ENCODE results near the gene C1orf116. TPM values are rescaled to one million over a fixed set of nuclear protein-coding genes. Genes with fewer than 3 reads are reported as not detected.

C1orf116 gene
- total and polyA plus RNA-seq, 4 donors, result 0.27 to 0.79 (median 0.46) TPM

GRCh38 chr1:206982216-206982615 is 50.3 kb downstream of the C1orf116 start:
- DNase-seq (ENCODE audit: low spot score), result peak; percentile 76
- H3K36me3 ChIP-seq (ENCODE audit: control insufficient read depth in 4 of 4, insufficient read depth in 3 of 4, low read depth in 1 of 4, low read length in 3 of 4), result no peaks in the 10 kb centered on the region
- no peak overlapping the region for H3K4me3 ChIP-seq (ENCODE audit: low read depth in 1 of 3, low read length in 3 of 3)

GRCh38 chr1:206979379-206980043 is 53.0 kb downstream of the C1orf116 start:
- H3K9me3 ChIP-seq (ENCODE audit: control insufficient read depth in 4 of 4, low read length in 3 of 4), result no peaks in the 10 kb centered on the region
- H3K27me3 ChIP-seq (ENCODE audit: control insufficient read depth in 4 of 4, insufficient read depth in 4 of 4, low read length in 3 of 4), result no peaks in the 10 kb centered on the region
- no peaks in the 10 kb centered on the region for H3K4me1 ChIP-seq (ENCODE audit: control insufficient read depth in 4 of 4, insufficient read depth in 4 of 4, low read length in 3 of 4)
- no peak for DNase-seq (ENCODE audit: low spot score)
- no peaks in the 10 kb centered on the region for H3K36me3 ChIP-seq (ENCODE audit: control insufficient read depth in 4 of 4, insufficient read depth in 3 of 4, low read depth in 1 of 4, low read length in 3 of 4)
- no peak overlapping the region for H3K27ac ChIP-seq (ENCODE audit: low read depth in 1 of 2, low read length in 2 of 2)
- H3K4me3 ChIP-seq (ENCODE audit: low read depth in 1 of 3, low read length in 3 of 3), result no peak overlapping the region
- WGBS, result 55% methylated on average over 3 of the region's 3 CpGs
- no peak overlapping the region for H3K9ac ChIP-seq (ENCODE audit: low read depth in 1 of 2, low read length in 2 of 2)
- TF ChIP-seq TAF1 (conservative IDR thresholded peaks at IDR 0.05) (no peak), EGR1 (IDR thresholded peaks at IDR 0.05; ENCODE audit: low read depth in 2 of 2) (no peak), RAD21 (IDR thresholded peaks at IDR 0.05) (peak; percentile 94 to 98), ZBTB33 (IDR thresholded peaks at IDR 0.05) (no peak), YY1 (IDR thresholded peaks at IDR 0.05) (no peak), CTCF (IDR thresholded peaks at IDR 0.05; ENCODE audit: low read depth, low read length, missing input control) (peak; percentile 78), HNF4A (conservative IDR thresholded peaks at IDR 0.05) (no peak), GABPA (IDR thresholded peaks at IDR 0.05 in 1 of 2, conservative IDR thresholded peaks at IDR 0.05 in 1 of 2) (no peak)

More at GRCh38 chr1:206982216-206982615, 50.3 kb downstream of the C1orf116 start:
- no peaks in the 10 kb centered on the region for H3K9me3 ChIP-seq (ENCODE audit: control insufficient read depth in 4 of 4, low read length in 3 of 4)
- H3K27ac ChIP-seq (ENCODE audit: low read depth in 1 of 2, low read length in 2 of 2), result no peak overlapping the region
- no peak overlapping the region for H3K9ac ChIP-seq (ENCODE audit: low read depth in 1 of 2, low read length in 2 of 2)
- WGBS, result 19% methylated on average over 4 of the region's 4 CpGs
- H3K4me1 ChIP-seq (ENCODE audit: control insufficient read depth in 4 of 4, insufficient read depth in 4 of 4, low read length in 3 of 4), result no peaks in the 10 kb centered on the region
- TF ChIP-seq GABPA (IDR thresholded peaks at IDR 0.05 in 1 of 2, conservative IDR thresholded peaks at IDR 0.05 in 1 of 2) (no peak), RAD21 (IDR thresholded peaks at IDR 0.05) (peak; percentile 96), FOXA1 (IDR thresholded peaks at IDR 0.05) (no peak), RXRA (IDR thresholded peaks at IDR 0.05) (no peak), CTCF (IDR thresholded peaks at IDR 0.05; ENCODE audit: low read depth, low read length, missing input control) (peak; percentile 91), HNF4A (conservative IDR thresholded peaks at IDR 0.05) (no peak), HNF4G (IDR thresholded peaks at IDR 0.05) (no peak), MAX (IDR thresholded peaks at IDR 0.05) (no peak), EGR1 (IDR thresholded peaks at IDR 0.05; ENCODE audit: low read depth in 2 of 2) (no peak), NR2F2 (IDR thresholded peaks at IDR 0.05) (no peak), REST (IDR thresholded peaks at IDR 0.05) (no peak), YY1 (IDR thresholded peaks at IDR 0.05) (no peak)
- no peaks in the 10 kb centered on the region for H3K27me3 ChIP-seq (ENCODE audit: control insufficient read depth in 4 of 4, insufficient read depth in 4 of 4, low read length in 3 of 4)
